Stimulated activated CD8-positive, alpha-beta memory T cell treated with anti-CD3 and anti-CD28 coated beads, Interleukin-2, amount 100 ng/mL, for 1 hour (primary cell): Measurements from ENCODE around the gene ARID4A.
"Not testable (repeated sequence)": the region's sequence is repeated elsewhere in the genome, so short reads cannot be mapped to it uniquely, and the experiment has no call there.

ENCODE experiments used
- DNase-seq, 2 donors: peaks; one replicate each; pipeline ENCODE4 v3.0.0-alpha.2; 2020; ENCODE audit warnings: low read depth in 2 of 2

ARID4A gene, protein sequence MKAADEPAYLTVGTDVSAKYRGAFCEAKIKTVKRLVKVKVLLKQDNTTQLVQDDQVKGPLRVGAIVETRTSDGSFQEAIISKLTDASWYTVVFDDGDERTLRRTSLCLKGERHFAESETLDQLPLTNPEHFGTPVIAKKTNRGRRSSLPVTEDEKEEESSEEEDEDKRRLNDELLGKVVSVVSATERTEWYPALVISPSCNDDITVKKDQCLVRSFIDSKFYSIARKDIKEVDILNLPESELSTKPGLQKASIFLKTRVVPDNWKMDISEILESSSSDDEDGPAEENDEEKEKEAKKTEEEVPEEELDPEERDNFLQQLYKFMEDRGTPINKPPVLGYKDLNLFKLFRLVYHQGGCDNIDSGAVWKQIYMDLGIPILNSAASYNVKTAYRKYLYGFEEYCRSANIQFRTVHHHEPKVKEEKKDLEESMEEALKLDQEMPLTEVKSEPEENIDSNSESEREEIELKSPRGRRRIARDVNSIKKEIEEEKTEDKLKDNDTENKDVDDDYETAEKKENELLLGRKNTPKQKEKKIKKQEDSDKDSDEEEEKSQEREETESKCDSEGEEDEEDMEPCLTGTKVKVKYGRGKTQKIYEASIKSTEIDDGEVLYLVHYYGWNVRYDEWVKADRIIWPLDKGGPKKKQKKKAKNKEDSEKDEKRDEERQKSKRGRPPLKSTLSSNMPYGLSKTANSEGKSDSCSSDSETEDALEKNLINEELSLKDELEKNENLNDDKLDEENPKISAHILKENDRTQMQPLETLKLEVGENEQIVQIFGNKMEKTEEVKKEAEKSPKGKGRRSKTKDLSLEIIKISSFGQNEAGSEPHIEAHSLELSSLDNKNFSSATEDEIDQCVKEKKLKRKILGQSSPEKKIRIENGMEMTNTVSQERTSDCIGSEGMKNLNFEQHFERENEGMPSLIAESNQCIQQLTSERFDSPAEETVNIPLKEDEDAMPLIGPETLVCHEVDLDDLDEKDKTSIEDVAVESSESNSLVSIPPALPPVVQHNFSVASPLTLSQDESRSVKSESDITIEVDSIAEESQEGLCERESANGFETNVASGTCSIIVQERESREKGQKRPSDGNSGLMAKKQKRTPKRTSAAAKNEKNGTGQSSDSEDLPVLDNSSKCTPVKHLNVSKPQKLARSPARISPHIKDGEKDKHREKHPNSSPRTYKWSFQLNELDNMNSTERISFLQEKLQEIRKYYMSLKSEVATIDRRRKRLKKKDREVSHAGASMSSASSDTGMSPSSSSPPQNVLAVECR

DNA sequence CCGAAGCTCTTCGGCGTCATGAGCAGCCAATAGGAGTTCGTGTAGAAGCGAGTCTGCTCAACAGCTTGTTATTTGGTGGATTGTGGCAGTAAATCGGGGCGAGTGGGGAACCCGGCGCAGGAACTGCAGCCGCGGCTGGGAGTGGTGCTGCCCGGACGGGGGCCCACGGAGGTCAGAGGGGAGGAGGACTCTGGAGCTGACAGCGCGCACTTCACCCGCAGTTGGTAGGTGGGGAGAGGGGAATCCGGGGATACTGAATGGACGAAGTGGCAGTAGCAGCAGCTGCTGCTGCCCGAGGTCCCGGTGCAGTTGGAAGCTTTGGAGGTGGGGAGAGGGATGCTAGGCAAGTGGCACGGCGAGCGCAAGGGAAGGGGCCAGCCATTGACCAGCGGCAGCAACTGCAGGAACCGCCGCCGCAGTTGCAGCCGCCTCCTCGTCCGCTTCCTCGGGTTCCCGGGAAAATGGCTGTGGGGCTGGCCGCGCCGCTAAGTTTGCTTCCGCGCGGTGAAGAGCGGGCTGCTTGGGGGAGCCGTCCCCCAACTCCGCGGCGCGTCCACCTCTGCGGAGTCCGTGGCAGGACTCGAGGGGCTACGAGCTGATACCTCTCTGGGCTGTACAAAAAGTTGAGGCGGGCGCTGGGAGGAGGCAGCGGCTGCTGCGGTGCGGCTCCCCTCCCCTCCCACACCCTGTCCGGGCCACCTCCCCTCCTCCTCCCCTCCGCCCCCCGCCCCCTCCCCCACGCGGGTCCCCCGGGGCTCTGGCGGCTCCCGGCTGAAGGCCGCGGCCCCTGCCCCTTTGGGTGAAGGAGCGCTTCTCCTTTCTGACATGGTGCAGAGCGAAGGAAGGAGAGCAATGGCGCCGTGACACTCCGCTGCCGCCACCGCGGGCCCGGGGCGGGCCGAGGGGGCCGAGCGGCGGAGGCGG, at the start of gene ARID4A:
Gene ARID4A, plus strand, starts transcription at position 79 of the 924 bp plus-strand sequence. CDS start 1,300 bp downstream, outside the sequence.
- peak; percentile 26 to 60 for DNase-seq

DNA sequence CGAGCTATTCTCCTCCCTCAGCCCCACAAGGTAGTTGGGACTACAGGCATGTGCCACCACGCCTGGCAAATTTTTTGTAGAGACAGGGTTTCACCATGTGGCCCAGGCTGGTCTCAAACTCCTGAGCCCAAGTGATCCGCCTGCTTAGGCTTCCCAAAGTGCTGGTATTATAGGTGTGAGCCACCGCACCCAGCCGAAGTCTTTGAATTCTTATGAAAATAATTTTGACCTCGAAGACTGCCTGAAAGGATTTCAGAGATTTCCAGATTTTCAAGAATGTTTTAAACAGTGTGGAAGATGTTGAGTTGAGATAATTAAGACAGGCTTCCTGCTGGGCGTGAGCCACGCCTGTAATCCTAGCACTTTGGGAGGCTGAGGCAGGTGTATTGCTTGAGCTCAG, 48.7 kb upstream of the ARID4A start:
- DNase-seq, result no peak

DNA sequence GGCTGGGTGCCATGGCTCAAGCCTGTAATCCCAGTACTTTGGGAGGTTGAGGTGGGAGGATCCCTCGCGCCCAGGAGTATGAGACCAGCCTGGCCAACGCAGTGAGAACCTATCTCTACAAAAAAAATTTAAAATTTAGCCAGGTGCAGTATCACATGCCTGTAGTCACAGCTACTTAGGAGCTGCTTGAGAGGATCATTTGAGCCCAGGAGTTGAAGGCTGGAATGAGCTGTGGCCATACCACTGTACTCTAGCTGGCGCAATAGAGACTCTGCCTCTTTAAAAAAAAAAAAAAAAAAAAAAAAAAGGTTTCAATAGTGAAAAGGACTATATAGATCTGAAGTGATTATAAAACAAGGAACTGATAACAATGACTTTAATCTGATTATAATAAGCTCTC, 40.2 kb upstream of the ARID4A start:
- DNase-seq, result no peak

DNA sequence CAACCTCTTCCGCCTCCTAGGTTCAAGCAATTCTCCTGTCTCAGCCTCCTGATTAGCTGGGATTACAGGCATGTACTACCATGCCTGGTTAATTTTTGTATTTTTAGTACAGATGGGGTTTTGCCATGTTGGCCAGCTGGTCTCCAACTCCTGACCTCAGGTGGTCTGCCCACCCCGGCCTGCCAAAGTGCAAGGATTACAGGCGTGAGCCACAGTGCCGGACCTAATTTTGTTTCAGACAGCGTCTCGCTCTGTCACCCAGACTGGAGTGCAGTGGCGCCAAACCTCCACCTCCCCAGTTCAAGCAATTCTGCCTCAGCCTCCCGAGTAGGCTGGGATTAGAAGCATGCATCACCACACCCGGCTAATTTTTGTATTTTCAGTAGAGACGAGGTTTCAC, 36.4 kb upstream of the ARID4A start:
- not testable (repeated sequence) for DNase-seq

DNA sequence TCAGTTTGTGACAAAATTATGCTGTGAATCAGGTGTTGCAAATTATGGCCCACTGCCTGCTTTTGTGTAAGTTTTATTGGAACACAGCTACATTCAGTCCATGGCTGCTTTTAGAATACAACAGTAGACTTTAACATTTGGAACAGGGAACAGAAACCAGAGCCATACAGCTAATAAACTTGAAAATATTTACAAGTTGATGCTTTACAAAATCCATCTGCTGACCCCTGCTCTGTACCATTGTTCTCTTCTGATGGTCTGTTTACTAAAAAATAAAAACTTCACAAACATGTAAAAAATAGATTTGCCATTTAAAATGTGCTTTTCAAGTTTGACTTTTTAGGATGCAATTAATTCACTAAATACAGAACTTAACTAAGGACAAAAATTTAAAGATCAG, 33.0 kb upstream of the ARID4A start:
- DNase-seq, result no peak

DNA sequence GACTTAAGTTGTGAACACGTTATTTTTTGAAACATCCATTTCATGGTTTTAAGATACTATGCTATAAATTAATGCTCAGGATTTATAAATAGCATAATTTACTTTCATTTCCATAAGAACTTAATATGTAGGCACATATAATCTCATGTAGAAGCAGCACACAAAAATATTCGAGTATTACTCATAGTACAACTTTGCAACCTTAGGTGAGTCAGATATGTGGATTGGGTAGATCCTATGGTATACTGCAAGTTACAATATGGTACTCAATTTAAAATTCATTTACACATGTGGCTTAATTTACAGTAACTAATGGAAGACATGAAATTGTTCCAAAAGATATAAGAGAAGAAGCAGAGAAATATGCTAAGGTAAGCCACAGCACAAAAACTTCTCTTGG, 27.7 kb upstream of the ARID4A start:
- DNase-seq, result no peak

DNA sequence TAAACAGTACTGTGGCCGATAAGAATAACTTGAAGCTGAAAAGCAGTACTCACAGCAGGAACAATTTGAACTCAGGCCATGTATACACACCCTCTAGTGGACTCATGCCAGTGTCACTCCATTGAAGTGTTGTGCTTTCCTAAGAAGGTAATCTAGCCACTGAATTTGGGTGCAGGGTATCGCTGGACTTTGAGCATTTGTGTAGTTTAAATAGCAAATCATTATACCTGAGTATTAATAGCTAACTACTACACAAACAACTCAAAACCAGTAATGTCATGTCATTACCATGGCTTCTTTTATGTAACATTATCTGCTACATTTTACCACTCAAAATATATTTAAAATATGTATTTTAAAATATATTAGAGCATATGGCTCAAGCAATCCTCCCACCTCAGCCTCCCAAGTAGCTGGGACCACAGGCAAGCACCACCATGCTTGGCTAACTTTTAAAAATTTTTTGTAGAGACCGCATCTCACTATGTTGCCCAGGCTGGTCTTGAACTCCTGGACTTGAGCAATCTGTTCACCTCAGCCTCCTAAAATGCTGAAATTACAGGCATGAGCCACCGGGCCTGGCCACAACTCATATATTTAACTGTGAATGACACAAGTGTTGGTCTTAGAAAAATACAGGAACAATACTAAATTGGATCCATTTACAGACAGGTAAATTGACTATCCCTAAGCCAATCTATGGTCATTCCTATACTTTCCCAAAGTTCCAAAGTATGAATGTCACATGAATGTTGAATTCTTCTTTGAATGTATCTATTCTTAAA, 25.6 kb upstream of the ARID4A start:
- DNase-seq, result no peak

DNA sequence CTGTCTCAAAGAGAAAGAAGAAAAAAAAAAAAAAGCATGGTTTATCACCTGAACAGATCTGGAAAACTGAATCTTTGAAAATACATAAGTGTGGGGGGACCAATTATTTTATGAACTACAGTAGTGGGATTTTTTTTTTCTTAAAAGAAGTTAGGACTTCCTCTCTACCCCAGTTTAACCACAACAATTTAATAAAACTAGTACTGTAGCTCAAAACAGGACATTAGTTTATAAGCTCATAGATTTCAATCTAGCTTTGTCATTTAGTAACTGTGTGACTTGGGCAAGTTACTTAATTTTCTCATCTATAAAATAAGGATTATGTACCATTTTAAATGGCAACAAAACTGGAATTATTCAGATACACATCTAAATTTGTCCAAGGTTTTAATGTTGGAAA, 23.5 kb upstream of the ARID4A start:
- DNase-seq, result no peak

DNA sequence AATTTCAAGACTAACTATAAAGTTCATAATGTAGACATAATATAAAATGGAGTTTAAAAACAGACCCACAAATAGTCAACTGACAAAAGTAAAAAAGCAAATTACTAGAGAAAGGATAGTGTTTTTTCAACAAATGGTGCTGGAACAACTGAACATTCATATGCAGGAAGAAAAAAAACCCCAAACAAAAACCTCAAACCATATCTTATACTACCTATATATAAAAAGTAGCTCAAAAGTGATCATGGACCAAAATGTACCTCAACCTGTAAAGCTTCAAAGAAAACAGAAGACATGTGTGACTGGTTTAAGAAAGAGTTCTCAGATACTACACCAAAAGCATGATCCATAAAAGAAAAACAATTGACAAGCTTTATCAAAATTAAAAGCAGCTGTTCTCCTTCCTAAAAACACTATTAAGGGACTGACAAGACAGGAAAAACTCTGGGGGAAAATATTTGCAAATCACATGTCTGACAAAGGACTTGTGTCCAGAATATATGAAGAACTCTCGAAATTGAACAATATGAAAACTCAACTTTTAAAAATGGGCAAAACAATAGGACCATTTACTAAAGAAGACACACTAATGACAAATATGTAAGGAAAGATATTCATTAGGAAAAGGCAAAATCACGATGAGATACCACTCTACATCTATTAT, 22.7 kb upstream of the ARID4A start:
- no peak for DNase-seq

DNA sequence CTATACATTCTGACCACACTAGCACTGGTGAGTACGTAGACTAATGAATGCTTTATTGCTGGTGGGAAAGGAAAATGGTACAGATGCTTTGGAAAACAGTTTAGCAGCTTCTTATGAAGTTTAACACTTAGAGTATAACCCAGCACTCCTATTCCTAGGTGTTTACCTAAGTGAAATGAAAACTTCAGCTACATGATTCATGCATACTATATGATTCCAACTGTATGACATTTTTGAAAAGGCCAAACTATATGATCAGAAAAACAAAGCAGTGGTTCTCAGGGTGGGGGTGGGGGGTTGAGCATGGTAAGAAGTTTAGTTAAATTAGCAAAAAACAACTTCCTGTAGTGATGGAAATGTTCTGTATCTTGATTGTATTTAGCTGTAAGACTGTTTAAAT, 22.1 kb upstream of the ARID4A start:
- DNase-seq, result no peak

DNA sequence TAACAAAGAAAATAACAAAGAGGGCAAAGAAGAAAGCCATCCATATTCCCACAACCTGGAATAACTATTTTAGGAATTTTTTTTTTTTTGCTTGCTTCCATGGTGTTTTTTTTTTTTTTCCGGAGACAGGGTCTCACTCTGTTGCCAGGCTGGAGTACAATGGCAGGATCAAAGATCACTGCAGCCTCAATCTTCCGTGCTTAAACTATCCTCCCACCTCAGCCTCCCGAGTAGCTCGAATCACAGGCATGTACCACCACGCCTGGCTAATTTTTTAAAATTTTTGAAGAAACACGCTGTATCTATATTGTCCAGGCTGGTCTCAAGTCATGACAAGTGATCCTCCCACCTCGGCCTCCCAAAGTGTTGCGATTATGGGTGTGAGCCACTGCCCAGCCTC, 20.2 kb upstream of the ARID4A start:
- DNase-seq, result no peak

DNA sequence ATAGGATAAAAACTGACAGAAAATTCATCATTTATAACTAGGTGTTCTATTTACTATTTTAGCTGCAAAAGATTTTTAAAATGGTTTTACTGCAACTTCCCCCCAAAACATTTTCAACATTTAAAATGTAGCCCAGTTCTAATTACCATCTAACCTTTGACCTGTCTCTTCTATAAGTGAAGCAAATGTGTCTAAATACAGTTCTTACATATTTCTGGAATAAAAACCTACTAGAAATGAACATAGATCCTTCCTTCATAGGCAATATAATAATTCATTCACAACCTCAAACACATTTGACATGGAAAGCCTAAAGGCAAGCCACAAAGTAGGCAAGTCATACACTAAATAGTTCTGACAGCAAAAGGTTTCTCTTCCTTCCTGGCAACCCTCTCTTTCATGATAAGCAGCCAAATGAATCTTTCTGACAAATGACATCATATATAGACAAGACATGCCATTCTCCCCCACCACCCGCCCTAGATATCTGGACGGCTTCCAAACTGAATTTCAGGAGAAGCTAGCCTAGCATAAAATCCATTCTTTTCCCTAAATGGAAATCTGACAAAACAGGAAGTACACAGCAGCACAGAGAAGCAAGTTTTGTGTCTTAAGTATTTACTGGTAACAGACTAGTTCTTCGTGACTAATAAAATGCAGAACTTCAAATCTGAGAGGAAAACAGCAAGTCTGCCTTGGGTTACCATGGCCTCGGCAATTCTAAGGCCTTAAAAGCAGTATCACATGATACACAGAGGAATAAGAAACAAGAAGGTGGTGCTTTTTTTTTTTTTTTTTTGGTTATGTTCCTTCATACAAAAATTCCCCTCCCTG, 17.2 kb upstream of the ARID4A start:
- no peak for DNase-seq

DNA sequence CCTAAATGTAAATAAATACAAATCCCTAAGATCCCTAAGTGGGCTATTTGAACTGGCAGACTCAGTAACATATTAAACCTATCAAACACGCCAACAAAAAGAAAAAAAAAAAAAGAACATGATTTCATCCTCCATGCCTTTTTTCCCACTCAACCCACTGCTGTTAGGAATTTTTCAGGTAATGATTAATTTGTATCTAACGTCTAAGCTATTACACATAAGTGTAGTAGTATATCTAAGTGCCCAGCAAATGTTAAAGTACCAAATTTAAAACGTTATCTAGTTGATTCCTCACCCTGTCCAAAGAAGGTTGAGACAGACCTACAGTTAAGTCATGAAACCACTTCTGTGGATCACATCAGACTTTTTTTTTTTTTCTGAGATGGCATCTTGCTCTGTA, 16.4 kb upstream of the ARID4A start:
- DNase-seq, result no peak

DNA sequence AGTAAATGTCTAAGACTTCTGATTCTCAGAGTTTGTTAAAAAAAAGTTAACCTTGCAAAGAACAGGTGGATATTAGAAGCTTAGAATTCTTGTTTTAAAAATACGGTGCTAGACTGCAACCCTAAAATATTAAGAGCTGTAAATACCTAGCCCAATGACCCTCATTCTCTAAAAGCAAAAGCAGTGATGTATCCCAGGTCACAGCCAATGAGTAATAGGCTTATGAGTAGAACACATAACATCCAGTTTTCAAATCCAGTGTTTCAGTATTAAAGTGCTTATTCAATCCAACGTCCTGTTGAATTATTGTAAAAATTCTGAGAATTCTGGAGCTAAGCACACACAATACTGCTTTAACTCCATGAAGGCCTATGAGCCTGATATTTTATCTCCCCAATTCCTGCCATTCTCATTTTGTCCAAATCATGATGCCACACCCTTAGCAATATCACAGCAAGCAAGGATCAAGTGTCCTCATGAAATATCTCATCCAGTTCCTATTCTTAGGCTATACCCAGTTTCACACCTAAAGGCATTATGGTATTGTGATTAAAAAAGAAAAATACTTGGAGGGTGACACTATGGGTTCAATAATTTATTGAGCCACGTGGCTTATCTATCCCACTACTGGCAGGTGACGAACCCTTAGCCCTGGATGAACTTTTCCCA, 15.3 kb upstream of the ARID4A start:
- no peak for DNase-seq

DNA sequence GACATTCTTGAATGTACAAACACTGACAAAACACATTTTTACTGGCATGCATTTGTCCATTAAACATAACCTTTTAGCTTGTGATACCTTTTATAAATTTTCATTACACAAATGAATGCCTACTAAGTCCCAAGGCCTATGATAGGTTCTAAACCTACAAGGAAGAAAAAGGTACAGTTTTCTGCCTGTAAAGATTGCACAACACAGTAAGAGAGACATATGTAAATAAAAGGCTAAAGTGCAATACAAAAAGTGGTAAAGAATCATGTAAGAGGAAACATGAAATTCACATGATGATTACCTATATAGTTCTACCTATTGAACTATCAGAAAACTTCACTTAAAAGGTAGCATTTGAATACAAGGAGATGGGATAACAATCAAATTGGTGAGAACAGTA, 14.6 kb upstream of the ARID4A start:
- no peak for DNase-seq

DNA sequence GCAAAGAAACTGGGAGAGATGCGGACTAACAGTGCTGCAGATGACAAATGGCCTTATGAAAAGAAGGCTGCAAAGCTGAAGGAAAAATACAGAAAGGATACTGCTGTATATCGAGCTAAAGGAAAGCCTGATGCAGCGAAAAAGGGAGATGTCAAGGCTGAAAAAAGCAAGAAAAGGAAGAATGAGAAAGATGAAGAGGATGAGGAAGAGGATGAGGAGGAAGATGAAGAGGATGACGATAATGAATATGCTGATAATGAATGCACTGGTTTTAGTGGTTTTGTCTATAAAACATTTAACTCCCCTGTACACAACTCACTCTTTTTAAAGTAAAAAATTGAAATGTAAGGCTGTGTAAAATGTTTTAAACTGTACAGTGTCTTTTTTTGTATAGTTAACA, 13.2 kb upstream of the ARID4A start:
- no peak for DNase-seq

DNA sequence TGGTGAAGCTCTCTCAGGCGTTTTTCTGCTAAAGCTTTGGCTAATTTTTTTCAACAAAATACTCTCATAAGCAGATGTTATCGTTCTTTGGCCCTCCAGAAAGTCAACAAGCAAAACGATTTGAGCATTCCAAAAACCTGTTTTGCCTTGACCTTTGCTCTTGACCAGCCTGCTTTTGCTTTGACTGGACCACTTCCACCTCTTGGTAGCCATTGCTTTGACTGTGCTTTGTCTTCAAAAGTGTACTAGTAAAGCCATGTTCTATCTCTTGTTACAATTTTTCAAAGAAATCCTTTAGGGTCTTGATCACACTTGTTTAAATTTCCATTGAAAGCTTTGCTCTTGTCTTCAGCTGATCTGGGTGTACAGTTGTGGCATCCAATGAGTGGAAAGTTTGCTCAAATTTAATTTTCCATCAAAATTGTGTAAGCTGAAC, 10.7 kb upstream of the ARID4A start:
- DNase-seq, result no peak

DNA sequence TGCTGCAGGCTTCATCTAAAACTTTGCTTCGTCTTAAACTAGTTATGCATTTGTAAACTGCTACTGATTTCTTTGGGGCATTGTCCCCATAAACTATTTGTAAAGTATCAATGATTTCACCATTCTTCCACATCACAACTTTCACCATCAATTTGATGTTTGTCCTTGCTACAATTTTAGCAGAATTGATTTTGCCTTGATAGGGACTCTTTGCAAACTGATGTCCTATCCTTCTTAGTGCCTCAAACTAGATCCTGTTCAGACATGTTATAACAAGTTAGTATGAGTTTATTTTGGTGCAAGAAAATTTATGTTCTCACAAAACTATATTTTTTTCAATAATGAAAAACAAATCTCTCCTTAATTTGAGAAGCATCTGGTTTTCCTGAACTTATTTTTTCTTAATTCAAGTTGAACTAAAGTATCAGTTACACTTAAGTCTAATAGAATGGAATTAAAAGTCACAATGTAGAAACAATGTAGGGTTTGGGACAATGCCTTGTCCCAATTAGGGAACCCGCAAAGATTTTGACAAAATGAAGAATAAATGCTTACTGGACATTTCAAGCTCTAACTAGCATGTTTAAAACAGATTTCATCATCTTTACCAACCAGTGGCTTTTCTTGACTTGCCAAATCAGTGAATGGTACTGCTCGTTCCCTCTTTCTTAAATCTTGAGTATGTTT, 10.1 kb upstream of the ARID4A start:
- no peak for DNase-seq
